DOHH2 (cell line): ENCODE results near the gene NAPEPLD.
"Not testable (repeated sequence)": the region's sequence is repeated elsewhere in the genome, so short reads cannot be mapped to it uniquely, and the experiment has no call there.

Experiments
- H3F3A ChIP-seq: fragments of 200-600 bp; sonication (generic), shearing (Covaris generic); 2 replicates; pipeline ENCODE4 v1.6.0; 2016; ENCODE audit warnings: antibody characterized with exemption, mild to moderate bottlenecking; ENCODE audit not compliant: control insufficient read depth, insufficient read depth
- H3K27ac ChIP-seq: fragments of 200-600 bp; sonication (generic); 2 replicates; pipeline ENCODE4 v1.5.1; 2014; ENCODE audit warnings: low read depth, mild to moderate bottlenecking, low read length, moderate library complexity
- H3K27me3 ChIP-seq: fragments of 200-600 bp; sonication (generic); 2 replicates; pipeline ENCODE4 v1.6.1; 2014; ENCODE audit warnings: mild to moderate bottlenecking, low read length, mixed read lengths; ENCODE audit not compliant: control insufficient read depth
- H3K36me3 ChIP-seq: fragments of 200-600 bp; sonication (generic); 2 replicates; pipeline ENCODE4 v1.6.1; 2014; ENCODE audit warnings: mild to moderate bottlenecking, low read length, moderate library complexity, mixed read lengths; ENCODE audit not compliant: control insufficient read depth
- H3K4me1 ChIP-seq: fragments of 200-600 bp; sonication (generic); 2 replicates; pipeline ENCODE4 v1.6.1; 2014; ENCODE audit warnings: mild to moderate bottlenecking, low read length, mixed read lengths; ENCODE audit not compliant: control insufficient read depth
- H3K4me2 ChIP-seq: fragments of 200-600 bp; sonication (generic); 2 replicates; pipeline ENCODE4 v1.6.0; 2014; ENCODE audit warnings: mild to moderate bottlenecking, low read length, moderate library complexity
- H3K4me3 ChIP-seq: fragments of 200-600 bp; sonication (generic); 2 replicates; pipeline ENCODE4 v1.5.1; 2014; ENCODE audit warnings: mild to moderate bottlenecking, low read length, mixed read lengths
- H3K79me2 ChIP-seq: fragments of 200-600 bp; sonication (generic); 2 replicates; pipeline ENCODE4 v1.6.1; 2014; ENCODE audit warnings: mild to moderate bottlenecking, low read length, mixed read lengths; ENCODE audit not compliant: control insufficient read depth
- H3K9me2 ChIP-seq: fragments of 200-600 bp; sonication (generic); replicated peaks from 2 replicates; pipeline ENCODE4 v1.6.1; 2014; ENCODE audit warnings: mild to moderate bottlenecking, low read length, mixed read lengths; ENCODE audit not compliant: control insufficient read depth
- H3K9me3 ChIP-seq: fragments of 200-600 bp; sonication (generic); 2 replicates; pipeline ENCODE4 v1.6.1; 2014; ENCODE audit warnings: antibody characterized with exemption, low read length, mixed read lengths; ENCODE audit not compliant: control insufficient read depth, insufficient read depth
- H4K20me1 ChIP-seq: fragments of 200-600 bp; sonication (generic); 2 replicates; pipeline ENCODE4 v1.6.0; 2014; ENCODE audit warnings: low read depth, mild to moderate bottlenecking, antibody characterized with exemption, low read length, moderate library complexity; ENCODE audit not compliant: control insufficient read depth, insufficient read depth
- EZH2phosphoT487 ChIP-seq: fragments of 200-600 bp; sonication (generic); IDR thresholded peaks from 2 replicates; pipeline ENCODE4 v1.6.1; 2017; ENCODE audit warnings: borderline replicate concordance, mild to moderate bottlenecking, antibody characterized with exemption, low read length, moderate library complexity, mixed read lengths
- TF ChIP-seq, protein P1 (sequence below): fragments of 200-600 bp; sonication (generic); IDR thresholded peaks from one replicate; pipeline ENCODE4 v1.5.1; 2014; ENCODE audit warnings: antibody characterized with exemption, mild to moderate bottlenecking, low read depth, low read length; ENCODE audit not compliant: poor library complexity, severe bottlenecking

The NAPEPLD gene

DNA sequence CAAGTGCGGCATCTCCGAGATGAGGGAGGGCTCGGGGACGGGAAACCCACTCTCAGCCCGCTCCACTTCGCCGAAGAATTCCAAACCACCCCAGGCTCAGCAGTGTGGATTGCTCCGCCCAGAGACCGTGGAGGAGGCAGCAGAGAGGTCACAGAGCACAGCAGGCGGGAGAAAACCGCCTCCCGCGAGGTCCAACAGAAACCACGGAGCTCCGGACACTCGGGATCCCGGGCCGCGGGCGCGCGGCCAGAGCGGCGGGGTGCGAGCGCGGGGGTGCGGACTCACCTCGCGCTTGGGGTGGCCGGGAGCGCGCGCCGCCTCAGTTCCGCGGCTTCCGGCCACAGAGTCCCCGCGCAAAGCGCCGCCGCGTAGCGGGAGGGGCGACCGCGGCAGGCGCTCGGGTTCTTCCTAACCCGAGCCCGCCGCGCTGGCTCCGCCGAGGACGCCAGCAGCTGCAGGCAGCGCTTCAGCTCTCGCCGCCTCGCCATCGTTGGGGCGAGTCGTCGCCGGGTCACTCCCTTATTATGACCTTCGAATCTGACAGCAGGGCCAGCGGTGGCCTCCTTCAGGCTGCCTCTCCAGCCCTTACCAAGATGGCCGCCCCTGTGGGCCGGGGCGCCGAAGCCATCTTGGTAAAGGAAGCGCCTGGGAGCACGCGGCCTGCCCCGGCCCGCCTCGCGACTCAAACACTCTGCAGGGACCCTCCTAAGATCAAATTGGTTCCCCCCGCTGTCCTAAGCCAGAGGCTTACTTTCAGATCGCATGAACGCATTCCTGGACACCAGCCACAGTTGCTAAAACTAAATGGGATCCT, at the start of gene NAPEPLD:
Gene NAPEPLD, minus strand, starts transcription at position 106 of the 814 bp plus-strand sequence. CDS start 20,323 bp downstream, outside the sequence.
- peaks cover 8% of the 10 kb centered on the region for H3F3A ChIP-seq
- H3K4me3 ChIP-seq, result peak within 1 kb of the TSS; percentile 75
- peaks cover 50% of the 10 kb centered on the region for H3K79me2 ChIP-seq
- peak within 1 kb of the TSS; percentile 67 for H3K4me2 ChIP-seq
- H3K27ac ChIP-seq, result peak within 1 kb of the TSS; percentile 68
- no peaks in the 10 kb centered on the region for H3K9me2 ChIP-seq
- H3K36me3 ChIP-seq, result peaks cover 10% of the 10 kb centered on the region
- H3K27me3 ChIP-seq, result no peaks in the 10 kb centered on the region
- H3K4me1 ChIP-seq, result peaks cover 28% of the 10 kb centered on the region
- no peaks in the 10 kb centered on the region for H3K9me3 ChIP-seq
- no peaks in the 10 kb centered on the region for H4K20me1 ChIP-seq
- TF ChIP-seq EZH2phosphoT487, result no peak
- TF ChIP-seq, protein P1, sequence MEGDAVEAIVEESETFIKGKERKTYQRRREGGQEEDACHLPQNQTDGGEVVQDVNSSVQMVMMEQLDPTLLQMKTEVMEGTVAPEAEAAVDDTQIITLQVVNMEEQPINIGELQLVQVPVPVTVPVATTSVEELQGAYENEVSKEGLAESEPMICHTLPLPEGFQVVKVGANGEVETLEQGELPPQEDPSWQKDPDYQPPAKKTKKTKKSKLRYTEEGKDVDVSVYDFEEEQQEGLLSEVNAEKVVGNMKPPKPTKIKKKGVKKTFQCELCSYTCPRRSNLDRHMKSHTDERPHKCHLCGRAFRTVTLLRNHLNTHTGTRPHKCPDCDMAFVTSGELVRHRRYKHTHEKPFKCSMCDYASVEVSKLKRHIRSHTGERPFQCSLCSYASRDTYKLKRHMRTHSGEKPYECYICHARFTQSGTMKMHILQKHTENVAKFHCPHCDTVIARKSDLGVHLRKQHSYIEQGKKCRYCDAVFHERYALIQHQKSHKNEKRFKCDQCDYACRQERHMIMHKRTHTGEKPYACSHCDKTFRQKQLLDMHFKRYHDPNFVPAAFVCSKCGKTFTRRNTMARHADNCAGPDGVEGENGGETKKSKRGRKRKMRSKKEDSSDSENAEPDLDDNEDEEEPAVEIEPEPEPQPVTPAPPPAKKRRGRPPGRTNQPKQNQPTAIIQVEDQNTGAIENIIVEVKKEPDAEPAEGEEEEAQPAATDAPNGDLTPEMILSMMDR, result no peak

DNA sequence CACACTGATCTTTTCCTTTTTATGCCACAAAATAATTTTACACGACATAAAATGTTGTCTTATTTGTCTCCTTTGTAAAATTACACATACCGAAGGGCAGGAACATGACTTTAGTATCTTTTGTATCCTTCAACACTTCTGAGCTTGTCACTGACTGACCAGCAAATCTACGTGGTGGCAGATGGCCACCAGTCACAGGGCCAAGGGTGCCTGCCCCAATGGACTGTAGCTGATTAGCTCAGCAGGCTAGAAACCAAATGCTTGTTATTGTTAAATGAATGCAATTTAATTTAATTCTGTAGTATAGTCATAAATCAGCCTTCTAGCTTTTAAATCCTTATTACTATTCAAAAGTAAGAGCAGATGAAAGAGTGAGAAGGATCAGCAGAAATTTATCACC, 49.2 kb upstream of the NAPEPLD start:
- H3K4me3 ChIP-seq, H3K4me1 ChIP-seq, H3K9me3 ChIP-seq, H3K36me3 ChIP-seq, H4K20me1 ChIP-seq, H3K27me3 ChIP-seq, H3F3A ChIP-seq, H3K79me2 ChIP-seq, H3K9me2 ChIP-seq, H3K4me2 ChIP-seq, H3K27ac ChIP-seq: not testable (repeated sequence)

DNA sequence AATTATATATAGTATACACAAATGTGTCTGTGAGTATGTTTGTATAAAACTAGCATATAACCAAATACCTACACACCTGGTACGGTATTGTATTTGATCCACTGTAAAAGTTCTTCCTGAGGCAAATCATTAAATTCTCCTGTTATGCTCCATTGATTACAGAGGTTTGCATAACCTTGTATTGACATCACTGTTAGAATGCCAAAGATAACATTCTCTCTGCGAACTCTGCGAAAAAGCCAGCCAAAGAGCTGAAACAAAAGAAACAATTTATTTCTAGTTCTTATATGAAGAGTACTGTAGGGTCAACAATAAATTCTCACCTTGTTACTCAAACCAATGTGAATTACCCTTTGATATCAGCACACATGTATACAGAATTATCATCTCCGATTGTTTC, 46.5 kb upstream of the NAPEPLD start:
- not testable (repeated sequence) for H3K9me3 ChIP-seq, H3K4me1 ChIP-seq, H3K36me3 ChIP-seq, H3K4me3 ChIP-seq, H3K79me2 ChIP-seq, H3K9me2 ChIP-seq, H3F3A ChIP-seq, H3K27me3 ChIP-seq, H4K20me1 ChIP-seq, H3K4me2 ChIP-seq, H3K27ac ChIP-seq

DNA sequence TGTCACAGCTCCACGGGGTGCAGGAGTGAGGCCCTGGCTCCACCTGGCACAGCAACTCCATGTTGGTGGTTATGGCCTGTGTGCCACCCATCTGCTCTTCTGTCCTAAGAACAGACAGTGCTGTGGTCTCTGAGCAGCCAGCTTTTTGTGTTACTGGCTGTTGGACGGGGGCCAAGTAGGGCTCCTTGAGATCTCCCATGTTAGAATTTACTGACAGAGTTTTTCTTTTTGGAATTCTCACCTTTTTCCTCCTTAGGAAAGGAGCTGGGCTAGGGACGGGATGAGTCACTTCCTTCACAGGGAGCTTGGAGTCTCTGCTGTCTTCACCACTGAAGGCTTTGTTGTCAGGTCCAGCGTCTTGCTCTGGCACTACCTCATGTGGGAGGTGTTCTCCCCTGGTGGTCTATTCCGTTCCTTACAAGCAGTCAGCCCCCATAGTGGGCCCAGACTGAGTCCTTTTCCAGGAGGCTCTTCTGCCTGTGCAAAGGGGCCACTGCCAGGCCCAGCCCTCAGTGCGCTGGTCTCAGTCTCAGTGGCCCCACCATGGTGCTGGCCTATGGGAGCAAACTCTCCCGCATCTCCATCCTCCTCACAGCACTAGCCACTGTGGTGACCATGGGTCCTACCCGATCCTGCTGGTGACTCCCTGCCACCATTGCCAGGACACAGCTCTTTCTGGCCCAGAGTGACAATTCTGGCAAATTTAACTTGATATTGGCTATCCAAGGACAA, 23.7 kb upstream of the NAPEPLD start:
- H3K4me3 ChIP-seq, H3K27me3 ChIP-seq, H3K4me1 ChIP-seq, H3K9me2 ChIP-seq, H3F3A ChIP-seq, H3K36me3 ChIP-seq, H3K4me2 ChIP-seq, H3K79me2 ChIP-seq, H4K20me1 ChIP-seq, H3K27ac ChIP-seq, H3K9me3 ChIP-seq: not testable (repeated sequence)

DNA sequence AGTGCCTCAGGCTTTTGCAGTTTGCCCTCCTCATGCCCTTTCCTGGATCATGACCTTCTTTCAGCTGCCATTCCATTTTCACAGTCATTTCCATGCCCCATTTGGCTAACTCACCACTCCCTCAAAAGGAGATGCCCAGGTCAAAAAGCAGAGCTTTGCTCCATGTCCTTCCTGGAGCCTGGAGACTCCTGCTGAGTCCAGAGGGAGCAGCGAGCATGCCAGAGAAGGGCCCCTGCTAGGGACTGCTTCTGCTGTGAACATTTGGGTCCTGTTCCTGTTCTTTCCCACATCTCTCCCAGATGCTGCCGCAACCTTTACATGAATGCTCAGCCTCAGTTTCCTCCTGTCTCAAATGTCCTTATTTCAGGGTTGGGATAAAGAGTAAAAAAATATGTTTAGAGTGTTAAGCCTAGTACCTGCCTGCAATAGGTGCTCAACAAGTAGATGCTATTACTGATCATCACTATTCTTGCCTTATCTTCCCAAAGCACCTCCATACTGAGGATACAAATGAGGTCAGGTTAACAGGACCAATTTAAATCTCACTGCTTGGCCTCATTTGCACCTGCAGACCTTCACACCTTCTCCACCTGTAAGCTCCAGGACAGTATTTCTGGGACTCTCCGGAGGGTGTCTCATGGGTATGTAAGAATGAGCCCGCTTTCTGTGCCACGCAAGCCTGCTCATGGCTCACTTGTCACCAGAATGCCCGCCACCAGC, 23.0 kb upstream of the NAPEPLD start:
- not testable (repeated sequence) for H4K20me1 ChIP-seq, H3K4me3 ChIP-seq, H3K4me1 ChIP-seq, H3K27ac ChIP-seq, H3K36me3 ChIP-seq, H3F3A ChIP-seq, H3K9me3 ChIP-seq, H3K9me2 ChIP-seq, H3K4me2 ChIP-seq, H3K79me2 ChIP-seq, H3K27me3 ChIP-seq

DNA sequence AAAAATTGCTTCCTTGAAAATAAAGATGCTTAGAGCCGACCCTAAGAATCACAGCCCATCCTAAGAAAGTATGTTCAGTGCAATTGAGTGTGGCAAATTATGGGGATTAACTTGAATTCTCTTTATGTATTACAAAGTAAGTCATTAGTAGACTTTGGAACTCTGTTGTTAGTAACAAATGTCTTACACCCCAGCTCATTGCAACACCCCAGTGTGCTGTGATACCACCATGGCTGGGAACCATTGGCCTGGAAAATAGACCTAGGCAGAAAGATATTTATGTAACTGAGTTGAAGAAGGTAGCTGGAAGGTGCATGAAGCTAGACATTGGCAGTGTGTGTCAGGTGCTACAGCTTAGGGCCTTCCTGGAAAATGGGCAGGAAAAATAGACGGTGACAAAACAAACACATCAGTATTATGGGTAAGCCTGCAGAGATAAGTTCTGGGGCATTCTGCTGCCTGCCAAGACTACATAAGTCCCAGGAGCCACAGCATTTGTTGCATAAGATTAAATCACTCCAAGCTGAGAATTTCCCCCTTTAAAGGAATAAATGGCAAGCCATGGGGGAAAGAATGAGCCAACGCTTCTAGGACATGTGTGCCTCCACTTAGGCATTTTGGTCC, 18.1 kb upstream of the NAPEPLD start:
- not testable (repeated sequence) for H3K4me3 ChIP-seq, H3F3A ChIP-seq, H3K27ac ChIP-seq, H3K9me2 ChIP-seq, H3K9me3 ChIP-seq, H3K4me1 ChIP-seq, H3K4me2 ChIP-seq, H3K27me3 ChIP-seq, H3K79me2 ChIP-seq, H3K36me3 ChIP-seq, H4K20me1 ChIP-seq
